ENCODE results near the gene SLC25A25. TPM values are rescaled to one million over a fixed set of nuclear protein-coding genes. Genes with fewer than 3 reads are reported as not detected.
A peak's percentile ranks its signal among the peaks of the same experiment; 100 is the strongest.

Gene SLC25A25
- total RNA-seq, 3 donors from 2014 or later = 27.2 to 43.9 (median 33.1) TPM

DNA sequence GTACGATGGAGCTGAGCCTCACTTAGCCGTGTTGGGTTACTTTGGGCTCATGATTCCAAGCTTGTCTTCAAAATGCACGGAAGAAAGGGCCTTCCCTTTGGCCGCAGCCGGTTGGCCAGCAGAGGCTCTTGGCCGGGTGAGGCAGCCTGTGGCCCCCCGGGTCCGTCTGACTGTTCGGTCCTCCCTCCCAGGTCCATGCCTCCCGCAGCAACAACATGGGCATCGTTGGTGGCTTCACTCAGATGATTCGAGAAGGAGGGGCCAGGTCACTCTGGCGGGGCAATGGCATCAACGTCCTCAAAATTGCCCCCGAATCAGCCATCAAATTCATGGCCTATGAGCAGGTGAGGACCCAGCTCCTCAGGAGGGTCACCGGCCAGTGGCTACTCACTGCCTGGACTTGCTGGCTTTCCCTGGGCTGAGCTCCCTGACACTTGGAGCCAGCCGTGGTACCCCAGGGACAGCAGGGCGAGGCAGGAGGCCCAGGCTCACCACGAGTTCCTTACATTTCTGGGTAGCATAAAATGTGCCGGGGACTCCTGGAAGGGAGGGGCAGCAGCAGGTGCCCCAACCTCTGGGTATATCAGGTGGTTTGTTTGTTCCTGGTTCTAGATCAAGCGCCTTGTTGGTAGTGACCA, 37.6 kb downstream of the SLC25A25 start:
- H3K9me3 ChIP-seq = no peaks in the 10 kb centered on the region
- peaks cover 0 to 2% of the 10 kb centered on the region in 2 donors for H3K4me1 ChIP-seq
- H3K36me3 ChIP-seq = peaks cover 8% of the 10 kb centered on the region
- H3K27me3 ChIP-seq = no peaks in the 10 kb centered on the region
- no peak overlapping the region for H3K27ac ChIP-seq
- intact Hi-C loops (cut with DNase I; ENCODE audit: low total_unique reads) = no loop called here
- DNase-seq (ENCODE audit: low spot score in 2 of 2) = no peak
- H3K4me3 ChIP-seq = no peak overlapping the region
- TF ChIP-seq POLR2A (IDR thresholded peaks at IDR 0.05) (no peak), POLR2AphosphoS5 (IDR thresholded peaks at IDR 0.05) (no peak)
- TF ChIP-seq, protein P1, sequence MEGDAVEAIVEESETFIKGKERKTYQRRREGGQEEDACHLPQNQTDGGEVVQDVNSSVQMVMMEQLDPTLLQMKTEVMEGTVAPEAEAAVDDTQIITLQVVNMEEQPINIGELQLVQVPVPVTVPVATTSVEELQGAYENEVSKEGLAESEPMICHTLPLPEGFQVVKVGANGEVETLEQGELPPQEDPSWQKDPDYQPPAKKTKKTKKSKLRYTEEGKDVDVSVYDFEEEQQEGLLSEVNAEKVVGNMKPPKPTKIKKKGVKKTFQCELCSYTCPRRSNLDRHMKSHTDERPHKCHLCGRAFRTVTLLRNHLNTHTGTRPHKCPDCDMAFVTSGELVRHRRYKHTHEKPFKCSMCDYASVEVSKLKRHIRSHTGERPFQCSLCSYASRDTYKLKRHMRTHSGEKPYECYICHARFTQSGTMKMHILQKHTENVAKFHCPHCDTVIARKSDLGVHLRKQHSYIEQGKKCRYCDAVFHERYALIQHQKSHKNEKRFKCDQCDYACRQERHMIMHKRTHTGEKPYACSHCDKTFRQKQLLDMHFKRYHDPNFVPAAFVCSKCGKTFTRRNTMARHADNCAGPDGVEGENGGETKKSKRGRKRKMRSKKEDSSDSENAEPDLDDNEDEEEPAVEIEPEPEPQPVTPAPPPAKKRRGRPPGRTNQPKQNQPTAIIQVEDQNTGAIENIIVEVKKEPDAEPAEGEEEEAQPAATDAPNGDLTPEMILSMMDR (IDR thresholded peaks at IDR 0.05) = no peak

DNA sequence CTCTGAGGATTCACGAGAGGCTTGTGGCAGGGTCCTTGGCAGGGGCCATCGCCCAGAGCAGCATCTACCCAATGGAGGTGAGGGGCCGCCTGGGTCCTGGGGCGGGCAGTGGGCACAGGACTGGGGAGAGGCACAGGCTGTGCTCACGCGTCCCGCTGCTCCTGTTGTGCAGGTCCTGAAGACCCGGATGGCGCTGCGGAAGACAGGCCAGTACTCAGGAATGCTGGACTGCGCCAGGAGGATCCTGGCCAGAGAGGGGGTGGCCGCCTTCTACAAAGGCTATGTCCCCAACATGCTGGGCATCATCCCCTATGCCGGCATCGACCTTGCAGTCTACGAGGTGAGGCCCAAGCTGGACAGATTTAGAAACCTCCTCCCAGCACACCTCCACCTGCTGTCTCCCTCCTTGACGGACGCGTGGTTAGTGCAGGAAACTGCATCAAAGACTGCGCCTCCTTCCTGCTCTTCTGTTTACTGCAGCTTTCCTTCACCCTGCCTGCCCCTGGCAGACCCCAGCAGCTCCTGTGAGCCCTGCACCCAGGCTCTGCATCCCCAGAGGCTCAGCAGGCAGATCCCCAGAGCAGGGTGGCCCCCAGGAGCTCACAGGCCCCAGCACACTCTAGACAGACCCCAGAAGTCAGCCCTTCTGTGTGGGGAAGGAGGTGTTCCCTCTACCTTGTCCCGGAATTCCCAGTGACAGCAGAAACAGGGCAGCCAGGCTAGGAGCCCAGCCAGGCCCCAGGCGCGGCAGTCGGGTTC, 38.3 kb downstream of the SLC25A25 start:
- no peak for DNase-seq (ENCODE audit: low spot score in 2 of 2)
- intact Hi-C loops (cut with DNase I; ENCODE audit: low total_unique reads) = no loop called here
- Histone ChIP-seq H3K4me3 (no peak overlapping the region), H3K9me3 (no peaks in the 10 kb centered on the region), H3K27me3 (no peaks in the 10 kb centered on the region), H3K27ac (no peak overlapping the region), H3K36me3 (peaks cover 8% of the 10 kb centered on the region), H3K4me1 (no peaks in the 10 kb centered on the region)
- TF ChIP-seq, protein P1 (IDR thresholded peaks at IDR 0.05) = no peak
- TF ChIP-seq POLR2AphosphoS5 (IDR thresholded peaks at IDR 0.05) (no peak), POLR2A (IDR thresholded peaks at IDR 0.05) (no peak)

DNA sequence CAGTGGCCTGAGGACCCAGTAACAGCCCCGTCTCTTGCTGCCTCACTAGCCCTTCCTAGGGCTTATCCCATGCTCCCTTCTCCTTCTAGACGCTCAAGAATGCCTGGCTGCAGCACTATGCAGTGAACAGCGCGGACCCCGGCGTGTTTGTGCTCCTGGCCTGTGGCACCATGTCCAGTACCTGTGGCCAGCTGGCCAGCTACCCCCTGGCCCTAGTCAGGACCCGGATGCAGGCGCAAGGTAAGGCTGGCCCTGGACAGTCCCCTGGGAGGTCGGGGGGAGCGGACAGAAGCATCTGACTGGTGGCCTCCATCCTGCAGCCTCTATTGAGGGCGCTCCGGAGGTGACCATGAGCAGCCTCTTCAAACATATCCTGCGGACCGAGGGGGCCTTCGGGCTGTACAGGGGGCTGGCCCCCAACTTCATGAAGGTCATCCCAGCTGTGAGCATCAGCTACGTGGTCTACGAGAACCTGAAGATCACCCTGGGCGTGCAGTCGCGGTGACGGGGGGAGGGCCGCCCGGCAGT, 39.0 kb downstream of the SLC25A25 start:
- Histone ChIP-seq H3K27me3 (no peaks in the 10 kb centered on the region), H3K9me3 (no peaks in the 10 kb centered on the region), H3K4me3 (no peak overlapping the region), H3K36me3 (peaks cover 8% of the 10 kb centered on the region), H3K4me1 (no peaks in the 10 kb centered on the region), H3K27ac (no peak overlapping the region)
- no peak for DNase-seq (ENCODE audit: low spot score in 2 of 2)
- intact Hi-C loops (cut with DNase I; ENCODE audit: low total_unique reads) = no loop called here
- TF ChIP-seq, protein P1 (IDR thresholded peaks at IDR 0.05) = no peak
- no peak for TF ChIP-seq POLR2AphosphoS5 (IDR thresholded peaks at IDR 0.05)
- TF ChIP-seq POLR2A (IDR thresholded peaks at IDR 0.05) = no peak

DNA sequence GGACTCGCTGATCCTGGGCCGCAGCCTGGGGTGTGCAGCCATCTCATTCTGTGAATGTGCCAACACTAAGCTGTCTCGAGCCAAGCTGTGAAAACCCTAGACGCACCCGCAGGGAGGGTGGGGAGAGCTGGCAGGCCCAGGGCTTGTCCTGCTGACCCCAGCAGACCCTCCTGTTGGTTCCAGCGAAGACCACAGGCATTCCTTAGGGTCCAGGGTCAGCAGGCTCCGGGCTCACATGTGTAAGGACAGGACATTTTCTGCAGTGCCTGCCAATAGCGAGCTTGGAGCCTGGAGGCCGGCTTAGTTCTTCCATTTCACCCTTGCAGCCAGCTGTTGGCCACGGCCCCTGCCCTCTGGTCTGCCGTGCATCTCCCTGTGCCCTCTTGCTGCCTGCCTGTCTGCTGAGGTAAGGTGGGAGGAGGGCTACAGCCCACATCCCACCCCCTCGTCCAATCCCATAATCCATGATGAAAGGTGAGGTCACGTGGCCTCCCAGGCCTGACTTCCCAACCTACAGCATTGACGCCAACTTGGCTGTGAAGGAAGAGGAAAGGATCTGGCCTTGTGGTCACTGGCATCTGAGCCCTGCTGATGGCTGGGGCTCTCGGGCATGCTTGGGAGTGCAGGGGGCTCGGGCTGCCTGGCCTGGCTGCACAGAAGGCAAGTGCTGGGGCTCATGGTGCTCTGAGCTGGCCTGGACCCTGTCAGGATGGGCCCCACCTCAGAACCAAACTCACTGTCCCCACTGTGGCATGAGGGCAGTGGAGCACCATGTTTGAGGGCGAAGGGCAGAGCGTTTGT, 39.6 kb downstream of the SLC25A25 start:
- DNase-seq (ENCODE audit: low spot score in 2 of 2) = no peak
- H3K9me3 ChIP-seq = no peaks in the 10 kb centered on the region
- H3K27me3 ChIP-seq = no peaks in the 10 kb centered on the region
- peaks cover 2% of the 10 kb centered on the region for H3K36me3 ChIP-seq
- no peaks in the 10 kb centered on the region for H3K4me1 ChIP-seq
- H3K27ac ChIP-seq = peak overlapping the region in 1 of 2 donors; percentile 29
- TF ChIP-seq POLR2A (IDR thresholded peaks at IDR 0.05) (no peak), POLR2AphosphoS5 (IDR thresholded peaks at IDR 0.05) (no peak)
- TF ChIP-seq, protein P1 (IDR thresholded peaks at IDR 0.05) = no peak
- no peak overlapping the region for H3K4me3 ChIP-seq
- intact Hi-C loops (cut with DNase I; ENCODE audit: low total_unique reads) = no loop called here
